RWPE2 (cell line): ENCODE measurements around the gene ZNF717.
"Not testable (repeated sequence)": the region's sequence is repeated elsewhere in the genome, so short reads cannot be mapped to it uniquely, and the experiment has no call there.

ENCODE experiments used
- ATAC-seq: fragments of 200-7000 bp; cut with Tn5 transposase; 3 replicates; pipeline ENCODE4 v1.9.1; 2021; ENCODE audit warnings: low read depth
- DNase-seq: peaks from one replicate; pipeline ENCODE4 v3.0.0-alpha.2; 2020; ENCODE audit warnings: low spot score
- H3K27ac ChIP-seq: fragments of 450-650 bp; 2 replicates; pipeline ENCODE4 v1.5.1; 2017; ENCODE audit warnings: mild to moderate bottlenecking; ENCODE audit not compliant: poor library complexity, severe bottlenecking
- H3K27me3 ChIP-seq: fragments of 250-450 bp; sonication (Bioruptor Pico); 2 replicates; pipeline ENCODE4 v1.5.1; 2021; ENCODE audit warnings: mild to moderate bottlenecking, moderate library complexity; ENCODE audit not compliant: insufficient read depth, poor library complexity, severe bottlenecking
- H3K36me3 ChIP-seq: fragments of 250-450 bp; sonication (Bioruptor Pico); 2 replicates; pipeline ENCODE4 v1.5.1; 2020; ENCODE audit warnings: low read depth, mild to moderate bottlenecking, moderate library complexity
- H3K4me1 ChIP-seq: fragments of 250-450 bp; sonication (Bioruptor Pico); 2 replicates; pipeline ENCODE4 v1.5.1; 2021; ENCODE audit warnings: mild to moderate bottlenecking, moderate library complexity; ENCODE audit not compliant: insufficient read depth, poor library complexity, severe bottlenecking
- H3K4me3 ChIP-seq: fragments of 250-450 bp; sonication (Bioruptor Pico); 2 replicates; pipeline ENCODE4 v1.5.1; 2021; ENCODE audit warnings: mild to moderate bottlenecking, moderate library complexity; ENCODE audit not compliant: severe bottlenecking
- H3K9me3 ChIP-seq: fragments of 250-450 bp; sonication (Bioruptor Pico); 2 replicates; pipeline ENCODE4 v1.5.1; 2021; ENCODE audit warnings: mild to moderate bottlenecking, moderate library complexity; ENCODE audit not compliant: severe bottlenecking
- TF ChIP-seq, protein P1 (sequence below): fragments of 450-650 bp; IDR thresholded peaks from one replicate; pipeline ENCODE4 v1.5.1; 2017; ENCODE audit warnings: mild to moderate bottlenecking, moderate library complexity; ENCODE audit not compliant: poor library complexity, severe bottlenecking

The ZNF717 gene

GRCh38 chr3:75785081-75785755, at the start of gene ZNF717:
TSS of gene ZNF717 (minus strand) at chr3:75785549. CDS start at chr3:75783362, 2,187 bp downstream.
- peaks cover 15% of the 10 kb centered on the region for H3K36me3 ChIP-seq
- ATAC-seq, H3K27me3 ChIP-seq, H3K9me3 ChIP-seq, H3K4me1 ChIP-seq: not testable (repeated sequence)
- peak within 1 kb of the TSS; percentile 74 for H3K4me3 ChIP-seq
- H3K27ac ChIP-seq = peak within 1 kb of the TSS; percentile 19
- DNase-seq = peak; percentile 78

DNA sequence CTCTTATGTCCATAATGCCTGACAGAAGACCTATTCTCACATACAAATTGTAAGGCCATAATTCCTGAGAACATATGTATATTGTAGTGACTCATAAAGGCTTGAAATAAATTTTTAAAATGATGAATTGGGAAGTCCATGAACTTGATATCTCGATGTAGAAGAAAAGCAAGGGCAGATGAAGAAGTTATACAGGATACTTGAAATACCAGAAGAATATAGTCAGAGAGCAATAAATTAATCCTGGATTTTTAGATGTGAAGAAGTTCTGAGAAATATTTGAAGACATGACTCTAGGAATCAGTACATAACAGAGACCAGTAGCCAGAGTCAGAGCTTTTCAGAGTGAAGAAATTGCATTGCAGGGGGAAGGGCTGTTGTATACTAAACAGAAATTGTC, 45.7 kb upstream of the ZNF717 start:
- DNase-seq, H3K36me3 ChIP-seq, H3K9me3 ChIP-seq, ATAC-seq, H3K27ac ChIP-seq, H3K4me3 ChIP-seq, H3K27me3 ChIP-seq, H3K4me1 ChIP-seq: not testable (repeated sequence)

DNA sequence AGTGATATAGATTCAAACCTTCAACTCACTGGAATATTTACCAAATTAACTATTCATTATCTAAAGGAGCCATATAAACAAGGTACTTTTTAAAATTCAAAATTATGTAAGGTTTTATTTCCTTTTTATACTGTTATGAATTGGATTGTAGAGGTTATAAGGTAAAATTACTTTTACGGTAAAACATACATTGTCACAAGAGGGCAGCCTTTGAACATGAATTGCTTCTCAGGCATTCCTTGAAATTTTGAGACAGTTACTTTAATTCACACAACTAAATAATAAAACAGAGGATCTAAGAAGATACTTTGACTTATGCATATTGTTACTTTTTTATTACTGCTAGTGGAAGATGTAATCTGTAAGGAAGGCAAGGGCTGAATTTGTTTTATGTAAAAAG, 32.7 kb upstream of the ZNF717 start:
- not testable (repeated sequence) for ATAC-seq
- TF ChIP-seq, protein P1, sequence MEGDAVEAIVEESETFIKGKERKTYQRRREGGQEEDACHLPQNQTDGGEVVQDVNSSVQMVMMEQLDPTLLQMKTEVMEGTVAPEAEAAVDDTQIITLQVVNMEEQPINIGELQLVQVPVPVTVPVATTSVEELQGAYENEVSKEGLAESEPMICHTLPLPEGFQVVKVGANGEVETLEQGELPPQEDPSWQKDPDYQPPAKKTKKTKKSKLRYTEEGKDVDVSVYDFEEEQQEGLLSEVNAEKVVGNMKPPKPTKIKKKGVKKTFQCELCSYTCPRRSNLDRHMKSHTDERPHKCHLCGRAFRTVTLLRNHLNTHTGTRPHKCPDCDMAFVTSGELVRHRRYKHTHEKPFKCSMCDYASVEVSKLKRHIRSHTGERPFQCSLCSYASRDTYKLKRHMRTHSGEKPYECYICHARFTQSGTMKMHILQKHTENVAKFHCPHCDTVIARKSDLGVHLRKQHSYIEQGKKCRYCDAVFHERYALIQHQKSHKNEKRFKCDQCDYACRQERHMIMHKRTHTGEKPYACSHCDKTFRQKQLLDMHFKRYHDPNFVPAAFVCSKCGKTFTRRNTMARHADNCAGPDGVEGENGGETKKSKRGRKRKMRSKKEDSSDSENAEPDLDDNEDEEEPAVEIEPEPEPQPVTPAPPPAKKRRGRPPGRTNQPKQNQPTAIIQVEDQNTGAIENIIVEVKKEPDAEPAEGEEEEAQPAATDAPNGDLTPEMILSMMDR = peak; percentile 28

GRCh38 chr3:75816287-75817180, 31.2 kb upstream of the ZNF717 start:
- ATAC-seq, H3K4me3 ChIP-seq, H3K27me3 ChIP-seq, H3K9me3 ChIP-seq, H3K27ac ChIP-seq, H3K4me1 ChIP-seq, H3K36me3 ChIP-seq, DNase-seq: not testable (repeated sequence)

More for the DNA sequence above, 32.7 kb upstream of the ZNF717 start:
- H3K4me1 ChIP-seq, H3K4me3 ChIP-seq, H3K27ac ChIP-seq, H3K27me3 ChIP-seq, H3K9me3 ChIP-seq, DNase-seq, H3K36me3 ChIP-seq: not testable (repeated sequence)

GRCh38 chr3:75814797-75815196, 29.4 kb upstream of the ZNF717 start:
- Histone ChIP-seq H3K4me1 (no peaks in the 10 kb centered on the region), H3K9me3 (no peaks in the 10 kb centered on the region), H3K36me3 (no peaks in the 10 kb centered on the region), H3K27ac (no peak overlapping the region), H3K4me3 (no peak overlapping the region), H3K27me3 (no peaks in the 10 kb centered on the region)
- no peak for ATAC-seq
- TF ChIP-seq, protein P1 = no peak
- no peak for DNase-seq

- TF ChIP-seq, protein P1 = no peak
- no peak for ATAC-seq
- Histone ChIP-seq H3K9me3 (no peaks in the 10 kb centered on the region), H3K4me3 (no peak overlapping the region), H3K27me3 (no peaks in the 10 kb centered on the region), H3K36me3 (peaks cover 15% of the 10 kb centered on the region), H3K4me1 (no peaks in the 10 kb centered on the region), H3K27ac (no peak overlapping the region)
- DNase-seq = no peak
These were observed 2.8 kb downstream of the ZNF717 start for GRCh38 chr3:75782506-75782905.
